HG02678 (cell line): ENCODE measurements around the gene VIT.

Experiments
- ATAC-seq: cut with Tn5 transposase; IDR thresholded peaks from one replicate; pipeline ENCODE4 v1.9.1; 2021; ENCODE audit warnings: mild to moderate bottlenecking, moderate library complexity; ENCODE audit not compliant: unreplicated experiment

Gene VIT

DNA sequence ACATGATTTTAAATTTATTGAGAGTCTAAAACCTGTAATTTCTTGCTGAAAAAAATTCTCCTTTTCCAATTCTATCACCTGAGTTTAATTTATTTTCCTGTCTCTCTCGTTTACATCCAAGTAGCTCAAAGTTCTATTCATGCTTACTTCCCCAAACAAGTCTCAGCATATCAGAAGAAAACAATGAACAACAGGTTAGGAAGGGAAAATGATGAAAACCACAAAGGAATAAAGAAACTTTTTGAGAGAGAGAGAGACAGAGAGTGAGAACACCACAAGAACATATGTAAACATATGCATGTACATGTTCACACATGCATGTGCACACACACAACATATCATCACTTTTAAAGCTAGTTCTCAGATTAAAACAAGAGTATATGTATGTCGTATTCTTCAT, 157.7 kb downstream of the VIT start:
- ATAC-seq = no peak

DNA sequence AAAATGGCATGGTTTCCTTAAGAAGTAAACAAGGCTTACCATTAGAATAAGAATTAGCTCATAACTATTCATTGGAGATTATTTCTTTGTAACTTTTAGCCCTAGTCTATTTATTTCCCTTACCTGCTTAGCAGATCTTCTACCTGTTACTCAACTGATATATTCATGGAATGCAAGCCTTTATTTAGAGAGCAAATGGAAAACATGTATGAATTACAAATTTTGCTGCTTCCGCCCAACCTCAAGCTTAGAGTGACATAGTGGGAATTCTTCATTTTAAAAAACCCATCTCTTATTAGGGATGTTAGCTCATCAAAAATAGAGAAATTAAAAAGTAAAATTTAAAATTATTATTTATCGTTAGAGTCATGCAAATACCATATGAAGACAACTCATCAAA, 158.9 kb downstream of the VIT start:
- ATAC-seq = no peak

DNA sequence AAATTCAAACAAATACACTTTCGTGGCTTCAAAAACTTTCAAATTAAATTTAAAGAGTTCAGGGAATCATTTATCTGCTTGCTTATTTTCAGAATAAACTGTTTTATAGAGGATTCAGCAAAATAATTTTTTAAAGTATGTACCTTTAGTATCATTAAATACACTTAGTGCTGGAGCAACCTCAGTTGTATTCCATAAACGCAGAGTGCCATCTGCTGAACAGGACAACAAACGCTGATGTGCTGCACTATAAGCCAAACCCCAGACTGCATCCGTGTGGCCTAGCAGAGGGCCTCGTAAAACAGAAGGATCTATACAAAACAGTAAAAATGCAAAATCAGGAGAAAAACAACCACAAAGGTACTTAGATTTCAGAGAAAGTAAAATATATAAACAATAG, 161.2 kb downstream of the VIT start:
- ATAC-seq = no peak

DNA sequence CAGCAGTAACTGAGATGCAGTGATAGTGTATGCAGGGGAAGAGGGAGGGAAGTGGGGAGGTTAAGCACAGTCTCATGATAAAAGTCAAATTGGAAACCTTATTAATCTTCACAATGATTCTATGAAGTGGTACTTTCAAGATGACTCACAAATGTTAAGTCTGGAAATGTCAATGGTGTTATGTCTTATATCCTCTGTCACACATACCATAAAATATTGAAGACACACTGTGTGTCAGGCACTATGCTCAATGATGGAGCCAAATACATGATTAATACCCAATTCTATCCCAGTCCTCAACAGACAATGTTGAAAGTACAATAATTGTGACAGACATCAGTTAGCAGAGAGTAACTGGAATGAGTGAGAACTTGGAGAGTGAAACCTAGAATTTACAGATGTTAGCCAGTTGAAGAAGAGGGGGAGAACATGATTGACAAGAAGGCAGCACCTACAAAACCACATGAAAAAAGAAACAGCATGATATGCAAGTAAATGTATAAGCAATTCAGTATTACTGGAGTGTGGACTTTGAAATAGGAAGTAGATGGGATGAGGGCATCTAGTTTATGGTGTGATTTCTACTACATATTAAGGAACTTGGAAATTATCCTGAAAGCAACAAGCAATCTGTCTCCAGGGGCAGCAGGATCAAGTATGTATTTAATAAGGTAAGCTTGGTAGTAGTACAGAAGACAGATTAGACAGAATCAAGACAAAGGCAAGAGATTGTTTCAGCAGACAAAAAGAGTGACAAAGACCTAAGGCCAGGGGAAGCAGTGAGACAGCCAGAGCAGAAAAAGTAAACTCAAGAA, 162.3 kb downstream of the VIT start:
- peak; percentile 54 for ATAC-seq

DNA sequence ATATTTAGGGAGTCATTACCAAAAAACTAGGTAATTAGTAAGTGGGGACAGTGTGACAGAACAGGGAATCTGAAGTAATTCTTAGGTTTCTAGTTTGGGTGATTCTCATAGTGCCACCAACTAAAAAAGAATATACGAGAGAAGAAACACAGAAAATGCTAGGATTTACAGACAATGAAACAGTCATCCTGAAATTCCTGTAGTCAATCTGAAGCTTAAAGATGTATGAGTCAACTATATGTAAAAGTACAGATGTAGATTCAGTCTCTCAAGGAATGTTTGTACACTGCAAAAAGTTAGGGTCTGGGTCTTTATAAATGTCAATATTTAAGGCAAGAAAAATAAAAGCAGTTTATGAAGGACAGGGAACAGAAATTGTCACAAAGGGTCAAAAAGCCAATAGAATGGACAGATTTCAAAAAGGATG, 162.9 kb downstream of the VIT start:
- ATAC-seq = peak; percentile 21

GRCh38 chr2:36861896-36862295, 165.4 kb downstream of the VIT start:
- ATAC-seq = no peak
